ENCODE data around the gene CFAP119.

GRCh38 chr16:30784215-30784614 is 22.4 kb upstream of the CFAP119 start:
- TF ChIP-seq NRF1 (IDR thresholded peaks at IDR 0.05; ENCODE audit: low read depth, low read length), result no peak
- no peak for TF ChIP-seq MXI1 (IDR thresholded peaks at IDR 0.05; ENCODE audit: low read depth, low read length)
- TF ChIP-seq CTCF (IDR thresholded peaks at IDR 0.05), result no peak
- TF ChIP-seq SMC3 (IDR thresholded peaks at IDR 0.05; ENCODE audit: low read depth, low read length), result no peak
- TF ChIP-seq GABPA (IDR thresholded peaks at IDR 0.05; ENCODE audit: low read depth), result no peak
- no peak for TF ChIP-seq GATA2 (CRISPR knock-in tag; IDR thresholded peaks at IDR 0.05)
- TF ChIP-seq SIN3A (IDR thresholded peaks at IDR 0.05; ENCODE audit: borderline replicate concordance, low read depth, low read length), result no peak
- TF ChIP-seq EZH2phosphoT487 (IDR thresholded peaks at IDR 0.05; ENCODE audit: borderline replicate concordance, low read depth), result no peak
- no peak for TF ChIP-seq USF2 (IDR thresholded peaks at IDR 0.05; ENCODE audit: borderline replicate concordance, low read depth, low read length)
- no peak for TF ChIP-seq JUND (IDR thresholded peaks at IDR 0.05)

Data from SK-N-SH (cell line).